Peyer's patch (tissue), 4 donors: ENCODE data around the gene CDH10. TPM values are rescaled to one million over a fixed set of nuclear protein-coding genes. Genes with fewer than 3 reads are reported as not detected.

ENCODE experiments used
- DNase-seq, 3 donors: peaks; one replicate each; pipeline ENCODE4 v3.0.0-alpha.2; 2017 to 2019
- H3K27ac ChIP-seq, 4 donors: fragments of 200-600 bp; sonication (generic); one replicate each; pipeline ENCODE4 v1.5.1; 2016 to 2019
- H3K27me3 ChIP-seq, 2 donors: fragments of 200-600 bp; sonication (generic); one replicate each; pipeline ENCODE4 v1.5.1; 2019
- H3K36me3 ChIP-seq, 3 donors: fragments of 200-600 bp; sonication (generic); one replicate each; pipeline ENCODE4 v1.5.1; 2016 to 2019
- H3K4me1 ChIP-seq, 4 donors: fragments of 200-600 bp; sonication (generic); one replicate each; pipeline ENCODE4 v1.5.1; 2016 to 2019
- H3K4me3 ChIP-seq, 4 donors: fragments of 200-600 bp; sonication (generic); 1 replicate in 3 of 4; 2 replicates in 1 of 4; pipeline ENCODE4 v1.5.1; 2016 to 2019; ENCODE audit warnings: mild to moderate bottlenecking in 1 of 4
- H3K9me3 ChIP-seq, 4 donors: fragments of 200-600 bp; sonication (generic); one replicate each; pipeline ENCODE4 v1.5.1; 2016 to 2019; ENCODE audit warnings: mild to moderate bottlenecking in 1 of 4
- CTCF ChIP-seq, 6 experiments: fragments of 450-650 bp in 4 of 6; fragments of 200-600 bp in 2 of 6; sonication (generic) in 1 of 6; IDR thresholded peaks; one replicate each; pipeline ENCODE4 v1.5.1; 2017 to 2019; ENCODE audit warnings: antibody characterized with exemption in 6 of 6, mild to moderate bottlenecking in 3 of 6, moderate library complexity in 1 of 6
- POLR2A ChIP-seq, 2 donors: fragments of 450-650 bp; IDR thresholded peaks; one replicate each; pipeline ENCODE4 v1.5.1; 2017; ENCODE audit warnings: antibody characterized with exemption in 2 of 2, mild to moderate bottlenecking in 2 of 2, moderate library complexity in 2 of 2
- total RNA-seq, 4 donors: library from RNA; depleted of rRNA; stranded (reverse); fragments of >200 nt; gene quantifications; one replicate each; pipeline ENCODE4 v1.1.0, GENCODE V29; 2016

Gene CDH10
- not detected for total RNA-seq

GRCh38 chr5:24644761-24645160 lies at the start of gene CDH10:
TSS of gene CDH10 (minus strand) at chr5:24644978. CDS start at chr5:24593490, 51,488 bp downstream.
- Histone ChIP-seq H3K9me3 (no peaks in the 10 kb centered on the region), H3K36me3 (no peaks in the 10 kb centered on the region), H3K4me1 (no peaks in the 10 kb centered on the region), H3K4me3 (no peak within 1 kb of the TSS), H3K27ac (no peak within 1 kb of the TSS), H3K27me3 (no peaks in the 10 kb centered on the region)
- no peak for DNase-seq
- TF ChIP-seq POLR2A (IDR thresholded peaks at IDR 0.05) (no peak), CTCF (IDR thresholded peaks at IDR 0.05) (no peak)

- H3K4me1 ChIP-seq, result no peaks in the 10 kb centered on the region
- no peak overlapping the region for H3K27ac ChIP-seq
- H3K9me3 ChIP-seq, result no peaks in the 10 kb centered on the region
- TF ChIP-seq CTCF (IDR thresholded peaks at IDR 0.05) (no peak), POLR2A (IDR thresholded peaks at IDR 0.05) (no peak)
- no peaks in the 10 kb centered on the region for H3K36me3 ChIP-seq
- no peak for DNase-seq
- no peak overlapping the region for H3K4me3 ChIP-seq
- no peaks in the 10 kb centered on the region for H3K27me3 ChIP-seq
Observed at GRCh38 chr5:24693609-24694008, 48.8 kb upstream of the CDH10 start.

GRCh38 chr5:24691074-24691473 lies 46.3 kb upstream of the CDH10 start:
- Histone ChIP-seq H3K4me1 (no peaks in the 10 kb centered on the region), H3K36me3 (no peaks in the 10 kb centered on the region), H3K9me3 (peaks cover 0 to 11% (median 2%) of the 10 kb centered on the region in 4 donors), H3K4me3 (no peak overlapping the region), H3K27me3 (no peaks in the 10 kb centered on the region), H3K27ac (no peak overlapping the region)
- DNase-seq, result no peak
- TF ChIP-seq POLR2A (IDR thresholded peaks at IDR 0.05), result no peak
- no peak for TF ChIP-seq CTCF (IDR thresholded peaks at IDR 0.05)

- Histone ChIP-seq H3K9me3 (no peaks in the 10 kb centered on the region), H3K27ac (no peak overlapping the region), H3K36me3 (no peaks in the 10 kb centered on the region), H3K4me3 (no peak overlapping the region), H3K27me3 (no peaks in the 10 kb centered on the region), H3K4me1 (no peaks in the 10 kb centered on the region)
- no peak for DNase-seq
- TF ChIP-seq CTCF (IDR thresholded peaks at IDR 0.05) (no peak), POLR2A (IDR thresholded peaks at IDR 0.05) (no peak)
Observed at GRCh38 chr5:24681106-24681505, 36.3 kb upstream of the CDH10 start.

GRCh38 chr5:24668050-24668449 lies 23.3 kb upstream of the CDH10 start:
- TF ChIP-seq CTCF (IDR thresholded peaks at IDR 0.05), result no peak
- TF ChIP-seq POLR2A (IDR thresholded peaks at IDR 0.05), result no peak
- no peak overlapping the region for H3K27ac ChIP-seq
- DNase-seq, result no peak
- H3K4me3 ChIP-seq, result no peak overlapping the region
- no peaks in the 10 kb centered on the region for H3K27me3 ChIP-seq
- H3K36me3 ChIP-seq, result no peaks in the 10 kb centered on the region
- H3K4me1 ChIP-seq, result no peaks in the 10 kb centered on the region
- no peaks in the 10 kb centered on the region for H3K9me3 ChIP-seq

GRCh38 chr5:24649531-24649930 lies 4.8 kb upstream of the CDH10 start:
- H3K9me3 ChIP-seq, result no peaks in the 10 kb centered on the region
- H3K27me3 ChIP-seq, result no peaks in the 10 kb centered on the region
- no peaks in the 10 kb centered on the region for H3K36me3 ChIP-seq
- no peak for DNase-seq
- no peak overlapping the region for H3K4me3 ChIP-seq
- no peaks in the 10 kb centered on the region for H3K4me1 ChIP-seq
- H3K27ac ChIP-seq, result no peak overlapping the region
- TF ChIP-seq POLR2A (IDR thresholded peaks at IDR 0.05), result no peak
- TF ChIP-seq CTCF (IDR thresholded peaks at IDR 0.05), result no peak
